Liver (tissue), 3 donors: ENCODE results near the gene PKP3.

Experiments used
- CTCF ChIP-seq: fragments of 150-350 bp; IDR thresholded peaks from 2 replicates; pipeline ENCODE4 v1.5.1; 2017; ENCODE audit warnings: improper control_type of control experiment, low read depth, low read length; ENCODE audit not compliant: missing input control
- REST ChIP-seq: IDR thresholded peaks from 2 replicates; pipeline ENCODE4 v1.6.1; 2016; ENCODE audit warnings: antibody characterized with exemption, mild to moderate bottlenecking
- RXRA ChIP-seq, 2 donors: IDR thresholded peaks; 2 replicates each; pipeline ENCODE4 v1.6.1; 2017 to 2018; ENCODE audit warnings: antibody characterized with exemption in 2 of 2, mild to moderate bottlenecking in 1 of 2
- SP1 ChIP-seq: IDR thresholded peaks from 2 replicates; pipeline ENCODE4 v1.6.1; 2018; ENCODE audit warnings: antibody characterized with exemption, mild to moderate bottlenecking
- YY1 ChIP-seq: IDR thresholded peaks from 2 replicates; pipeline ENCODE4 v1.6.1; 2016; ENCODE audit warnings: antibody characterized with exemption, mild to moderate bottlenecking
- donor health status: healthy.
- donor health status: healthy.

DNA sequence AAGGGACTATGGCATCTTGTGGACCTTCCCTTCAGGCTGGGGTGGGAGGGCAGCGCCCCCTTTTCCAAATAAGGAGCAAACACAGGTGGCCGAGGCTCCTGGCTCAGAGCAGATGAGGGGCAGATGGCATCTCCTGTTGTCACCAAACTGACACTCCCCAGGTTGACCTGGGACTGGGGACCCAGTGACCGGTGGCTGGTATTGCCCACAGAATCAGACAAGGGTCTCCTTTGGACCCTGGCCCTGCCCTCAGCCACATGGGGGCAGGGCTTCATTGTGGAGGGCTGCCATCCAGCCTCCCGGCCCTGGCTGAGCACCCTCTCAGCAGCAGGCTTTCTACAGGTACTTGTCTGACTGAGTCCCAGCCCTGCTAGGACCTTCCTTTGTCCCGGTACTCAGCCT is 21.6 kb downstream of the PKP3 start:
- TF ChIP-seq REST: no peak
- no peak for TF ChIP-seq RXRA (IDR thresholded peaks at IDR 0.05)
- no peak for TF ChIP-seq YY1
- no peak for TF ChIP-seq CTCF
- no peak for TF ChIP-seq SP1
